PC-3 (cell line): ENCODE data around the gene WNT7A. TPM values are rescaled to one million over a fixed set of nuclear protein-coding genes. Genes with fewer than 3 reads are reported as not detected.

Experiments used
- ATAC-seq: fragments of 200-7000 bp; cut with Tn5 transposase; 2 replicates; pipeline ENCODE4 v1.9.1; 2020; ENCODE audit warnings: mild to moderate bottlenecking, moderate library complexity
- BruUV-seq: library from RNA; stranded (reverse); fragments of 400-500 nt; replicated peaks from 2 replicates; lab custom pipeline; 2021; lab: Mats Ljungman, UMichigan
- CTCF ChIA-PET: fragments of 300-600 bp; sonication (Branson Sonifier 250); formaldehyde crosslinking; loops from one replicate; lab custom pipeline; 2022; ENCODE audit warnings: antibody characterized with exemption; lab: Charles Lee
- POLR2A ChIA-PET: fragments of 300-600 bp; sonication (Branson Sonifier 250); formaldehyde crosslinking; loops from one replicate; lab custom pipeline; 2022; ENCODE audit warnings: antibody characterized with exemption; ENCODE audit not compliant: unreplicated experiment; lab: Charles Lee
- DNase-seq: peaks from one replicate; pipeline ENCODE4 v3.0.0-alpha.2; 2015
- H2AFZ ChIP-seq: fragments of 300-600 bp; sonication (generic); 2 replicates; pipeline ENCODE4 v1.6.0; 2016; ENCODE audit warnings: antibody characterized with exemption, low read length
- H3F3A ChIP-seq: fragments of 300-600 bp; sonication (generic); one replicate; pipeline ENCODE4 v1.6.0; 2017; ENCODE audit warnings: antibody characterized with exemption, low read length, control low read depth, mild to moderate bottlenecking; ENCODE audit not compliant: unreplicated experiment
- H3K27ac ChIP-seq: fragments of 300-600 bp; sonication (generic); 2 replicates; pipeline ENCODE4 v1.5.1; 2016; ENCODE audit warnings: mild to moderate bottlenecking, low read length
- H3K27me3 ChIP-seq: fragments of 300-600 bp; sonication (generic); 2 replicates; pipeline ENCODE4 v1.6.1; 2016; ENCODE audit warnings: low read length, mixed read lengths
- H3K36me3 ChIP-seq: fragments of 300-600 bp; sonication (generic); 2 replicates; pipeline ENCODE4 v1.6.1; 2016; ENCODE audit warnings: low read depth, mixed run types, low read length, mixed read lengths
- H3K4me1 ChIP-seq: fragments of 300-600 bp; sonication (generic); 2 replicates; pipeline ENCODE4 v1.5.1; 2016; ENCODE audit warnings: low read length; ENCODE audit not compliant: insufficient read depth
- H3K4me2 ChIP-seq: fragments of 300-600 bp; sonication (generic); 2 replicates; pipeline ENCODE4 v1.6.0; 2016; ENCODE audit warnings: low read length
- H3K4me3 ChIP-seq: fragments of 300-600 bp; sonication (generic); 2 replicates; pipeline ENCODE4 v1.5.1; 2016; ENCODE audit warnings: mild to moderate bottlenecking, low read length, mixed read lengths
- H3K79me2 ChIP-seq: fragments of 300-600 bp; sonication (generic); 2 replicates; pipeline ENCODE4 v1.6.1; 2017; ENCODE audit warnings: low read length, mixed read lengths
- H3K9ac ChIP-seq: fragments of 300-600 bp; sonication (generic); 2 replicates; pipeline ENCODE4 v1.6.0; 2016; ENCODE audit warnings: mild to moderate bottlenecking, low read length
- H3K9me2 ChIP-seq: fragments of 300-600 bp; sonication (generic); replicated peaks from 2 replicates; pipeline ENCODE4 v1.6.1; 2016; ENCODE audit warnings: mixed run types, low read length, mixed read lengths
- H3K9me3 ChIP-seq: fragments of 300-600 bp; sonication (generic); 2 replicates; pipeline ENCODE4 v1.6.1; 2016; ENCODE audit warnings: low read length, mixed read lengths
- H4K20me1 ChIP-seq: fragments of 300-600 bp; sonication (generic); 2 replicates; pipeline ENCODE4 v1.6.1; 2016; ENCODE audit warnings: low read length, mixed read lengths
- CTCF ChIP-seq: fragments of 300-600 bp; sonication (generic); conservative IDR thresholded peaks from 2 replicates; pipeline ENCODE4 v1.5.1; 2017; ENCODE audit warnings: antibody characterized with exemption, low read depth, mild to moderate bottlenecking, low read length
- EZH2 ChIP-seq: fragments of 300-600 bp; sonication (generic); IDR thresholded peaks from one replicate; pipeline ENCODE4 v1.6.1; 2017; ENCODE audit warnings: antibody characterized with exemption, mild to moderate bottlenecking, low read length; ENCODE audit not compliant: unreplicated experiment
- EZH2phosphoT487 ChIP-seq: fragments of 300-600 bp; sonication (generic); IDR thresholded peaks from 2 replicates; pipeline ENCODE4 v1.6.1; 2018; ENCODE audit warnings: mild to moderate bottlenecking, antibody characterized with exemption, low read length, borderline replicate concordance
- intact Hi-C: fragments of 100-400 bp; cut with micrococcal nuclease; formaldehyde crosslinking; loops from 2 replicates; pipeline ENCODE4 v1.9.0; 2023
- total RNA-seq: library from RNA; depleted of rRNA; stranded (reverse); fragments of >200 nt; gene quantifications from 2 replicates; pipeline ENCODE4 v1.2.3, GENCODE V29; 2014

Gene WNT7A
- total RNA-seq, 1 experiment from 2014 or later = 16.2 TPM

- Histone ChIP-seq H3K9me3 (no peaks in the 10 kb centered on the region), H3K4me3 (no peak overlapping the region), H3K79me2 (no peaks in the 10 kb centered on the region), H3K9me2 (no peaks in the 10 kb centered on the region), H3K36me3 (no peaks in the 10 kb centered on the region), H3K9ac (no peak overlapping the region), H2AFZ (no peak overlapping the region), H3K27ac (no peak overlapping the region), H3F3A (no peaks in the 10 kb centered on the region), H3K27me3 (no peaks in the 10 kb centered on the region), H3K4me1 (no peaks in the 10 kb centered on the region), H3K4me2 (no peak overlapping the region), H4K20me1 (no peaks in the 10 kb centered on the region)
- no TSS peak for BruUV-seq
- ATAC-seq (no peak), DNase-seq (no peak)
- TF ChIP-seq EZH2phosphoT487 = no peak
- intact Hi-C loops = no loop called here
- ChIA-PET POLR2A (no interaction called here), CTCF (no interaction called here)
These were observed 93.9 kb downstream of the WNT7A start for GRCh38 chr3:13785853-13786436.

DNA sequence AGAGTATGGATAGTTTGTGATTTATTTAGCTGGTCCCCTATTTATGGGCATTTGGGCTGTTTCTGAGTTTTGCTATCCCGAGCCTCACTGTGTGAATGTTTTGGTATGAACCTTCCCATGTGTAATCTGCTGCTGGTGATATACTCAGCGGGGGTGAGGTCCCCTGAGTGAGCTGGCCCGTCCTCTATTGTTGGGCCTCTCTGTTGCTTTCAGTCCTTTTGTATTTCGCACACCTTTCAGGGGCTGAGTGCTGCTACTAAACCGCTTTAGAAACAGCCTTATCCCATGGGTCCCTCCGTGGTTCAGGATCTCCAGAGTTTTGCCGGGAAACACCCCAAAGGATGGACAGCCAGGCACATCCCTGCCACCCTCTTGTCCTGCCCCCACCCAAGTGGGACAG lies 94.5 kb downstream of the WNT7A start:
- Histone ChIP-seq H2AFZ (no peak overlapping the region), H4K20me1 (no peaks in the 10 kb centered on the region), H3K9me3 (no peaks in the 10 kb centered on the region), H3K36me3 (no peaks in the 10 kb centered on the region), H3F3A (no peaks in the 10 kb centered on the region), H3K9me2 (no peaks in the 10 kb centered on the region), H3K4me3 (no peak overlapping the region), H3K27ac (no peak overlapping the region), H3K9ac (no peak overlapping the region), H3K27me3 (no peaks in the 10 kb centered on the region), H3K4me2 (no peak overlapping the region), H3K79me2 (no peaks in the 10 kb centered on the region), H3K4me1 (no peaks in the 10 kb centered on the region)
- no peak for TF ChIP-seq EZH2phosphoT487
- TF ChIP-seq EZH2 = no peak
- no peak for TF ChIP-seq CTCF
- ChIA-PET CTCF (no interaction called here), POLR2A (no interaction called here)
- DNase-seq (no peak), ATAC-seq (no peak)
- intact Hi-C loops = no loop called here
- BruUV-seq = no TSS peak

DNA sequence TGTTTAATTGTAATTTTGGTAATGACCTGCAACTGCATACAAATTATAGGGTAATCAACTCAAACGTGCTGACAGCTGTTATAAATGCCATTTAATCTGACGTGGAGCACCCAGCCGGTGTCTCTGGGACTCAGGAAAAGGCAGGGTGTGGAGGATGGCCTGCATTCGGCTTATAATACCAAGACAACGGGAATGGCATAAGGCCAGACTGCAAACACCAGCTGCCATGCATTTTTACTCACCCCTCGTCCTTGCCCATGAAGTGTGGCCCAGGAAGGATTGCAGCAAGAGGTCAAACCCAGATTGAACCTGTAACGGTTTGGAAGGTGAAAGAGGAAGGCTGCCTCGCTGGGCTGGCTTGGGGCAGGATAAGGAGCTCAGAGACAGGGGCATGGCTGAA lies 96.4 kb downstream of the WNT7A start:
- Histone ChIP-seq H3K79me2 (no peaks in the 10 kb centered on the region), H3F3A (no peaks in the 10 kb centered on the region), H3K4me2 (no peak overlapping the region), H3K4me3 (no peak overlapping the region), H3K4me1 (no peaks in the 10 kb centered on the region), H3K36me3 (no peaks in the 10 kb centered on the region), H3K27ac (no peak overlapping the region), H3K27me3 (no peaks in the 10 kb centered on the region), H2AFZ (no peak overlapping the region), H4K20me1 (no peaks in the 10 kb centered on the region), H3K9ac (no peak overlapping the region), H3K9me2 (no peaks in the 10 kb centered on the region), H3K9me3 (no peaks in the 10 kb centered on the region)
- no peak for TF ChIP-seq EZH2phosphoT487
- TF ChIP-seq CTCF = no peak
- no TSS peak for BruUV-seq
- intact Hi-C loops = no loop called here
- DNase-seq (no peak), ATAC-seq (no peak)
- ChIA-PET CTCF (no interaction called here), POLR2A (no interaction called here)
